Measurements from ENCODE around the gene PSTPIP2. TPM values are rescaled to one million over a fixed set of nuclear protein-coding genes. Genes with fewer than 3 reads are reported as not detected.

PSTPIP2 gene
- total and polyA plus RNA-seq, 2 donors (not counting 3 experiments of a cell fraction or from before 2014, with no cell fraction given) = 1.6 to 4.9 TPM

GRCh38 chr18:46099463-46099862 is 27.4 kb upstream of the PSTPIP2 start:
- Histone ChIP-seq H3K9me3 (replicated peaks; ENCODE audit: control insufficient read depth, insufficient read depth, low read length) (no peaks in the 10 kb centered on the region), H3K36me3 (ENCODE audit: control insufficient read depth in 2 of 2, extremely low read depth in 1 of 2, insufficient read depth in 2 of 2, low read length in 2 of 2) (peaks cover 0 to 2% of the 10 kb centered on the region in 2 experiments), H3K79me2 (ENCODE audit: control insufficient read depth, insufficient read depth, low read length) (peaks cover 36% of the 10 kb centered on the region), H3K9me1 (replicated peaks; ENCODE audit: control insufficient read depth, extremely low read depth, insufficient read depth, low read length) (no peaks in the 10 kb centered on the region), H2AFZ (ENCODE audit: low read depth, low read length) (no peak overlapping the region), H3K4me1 (ENCODE audit: control insufficient read depth, extremely low read depth, insufficient read depth, low read length) (peaks cover 19% of the 10 kb centered on the region), H3K9ac (replicated peaks; ENCODE audit: extremely low read depth, insufficient read depth, low read length) (no peak overlapping the region), H3K27me3 (ENCODE audit: control insufficient read depth in 2 of 2, insufficient read depth in 2 of 2, low read length in 2 of 2) (no peaks in the 10 kb centered on the region), H4K20me1 (replicated peaks; ENCODE audit: control insufficient read depth, extremely low read depth, insufficient read depth, low read length) (no peaks in the 10 kb centered on the region), H3K4me2 (ENCODE audit: insufficient read depth, low read length) (no peak overlapping the region), H3K4me3 (replicated peaks in 1 of 3; ENCODE audit: insufficient read depth in 1 of 3, low read depth in 1 of 3, low read length in 3 of 3) (no peak overlapping the region), H3K27ac (ENCODE audit: insufficient read depth, low read depth, low read length) (no peak overlapping the region)
- dilution Hi-C loops (cut with MboI; ENCODE audit: extremely low pct_ligation_motif_present, low sequenced_read_pairs) (no loop called here), intact Hi-C loops (cut with micrococcal nuclease) (no loop called here)
- FAIRE-seq (no peak), DNase-seq (ENCODE audit: low read depth, low spot score) (no peak)
- no TSS peak for BruUV-seq (replicated peaks)
- no peak for TF ChIP-seq MYC (IDR thresholded peaks at IDR 0.05; ENCODE audit: low read depth, low read length)
- no peak for TF ChIP-seq JUN (IDR thresholded peaks at IDR 0.05; ENCODE audit: borderline replicate concordance, insufficient read depth, insufficient read length, low read depth)
- TF ChIP-seq POLR2A (IDR thresholded peaks at IDR 0.05; ENCODE audit: low read depth, low read length) = no peak
- TF ChIP-seq FOS (IDR thresholded peaks at IDR 0.05; ENCODE audit: borderline replicate concordance, insufficient read depth, low read length) = no peak
- TF ChIP-seq POLR2AphosphoS5 (IDR thresholded peaks at IDR 0.05; ENCODE audit: insufficient read depth, low read depth, low read length) = no peak
- TF ChIP-seq CTCF (IDR thresholded peaks at IDR 0.05; ENCODE audit: extremely low read depth in 1 of 2, insufficient read depth in 1 of 2, low read depth in 1 of 2, low read length in 2 of 2) = no peak
- TF ChIP-seq GATA2 (IDR thresholded peaks at IDR 0.05; ENCODE audit: insufficient read depth, insufficient read length, low read depth, low read length) = no peak
- TF ChIP-seq MAX (IDR thresholded peaks at IDR 0.05; ENCODE audit: insufficient read depth, insufficient read length) = no peak
- no peak for TF ChIP-seq EZH2 (IDR thresholded peaks at IDR 0.05; ENCODE audit: borderline replicate concordance, low read depth, low read length, severe bottlenecking)
- ChIA-PET CTCF (no interaction called here), POLR2A (no interaction called here)

All from endothelial cell of umbilical vein (primary cell).